ENCODE data around the gene REV1.

GRCh38 chr2:99450199-99450598 is 39.6 kb downstream of the REV1 start:
- no peak for TF ChIP-seq CTCF (IDR thresholded peaks at IDR 0.05)
- no peak for TF ChIP-seq POLR2A (IDR thresholded peaks at IDR 0.05)

Measured in sigmoid colon (tissue), 3 donors.